Measurements from ENCODE around the gene HDAC11.
"Not testable (repeated sequence)": the region's sequence is repeated elsewhere in the genome, so short reads cannot be mapped to it uniquely, and the experiment has no call there.

HDAC11 gene

DNA sequence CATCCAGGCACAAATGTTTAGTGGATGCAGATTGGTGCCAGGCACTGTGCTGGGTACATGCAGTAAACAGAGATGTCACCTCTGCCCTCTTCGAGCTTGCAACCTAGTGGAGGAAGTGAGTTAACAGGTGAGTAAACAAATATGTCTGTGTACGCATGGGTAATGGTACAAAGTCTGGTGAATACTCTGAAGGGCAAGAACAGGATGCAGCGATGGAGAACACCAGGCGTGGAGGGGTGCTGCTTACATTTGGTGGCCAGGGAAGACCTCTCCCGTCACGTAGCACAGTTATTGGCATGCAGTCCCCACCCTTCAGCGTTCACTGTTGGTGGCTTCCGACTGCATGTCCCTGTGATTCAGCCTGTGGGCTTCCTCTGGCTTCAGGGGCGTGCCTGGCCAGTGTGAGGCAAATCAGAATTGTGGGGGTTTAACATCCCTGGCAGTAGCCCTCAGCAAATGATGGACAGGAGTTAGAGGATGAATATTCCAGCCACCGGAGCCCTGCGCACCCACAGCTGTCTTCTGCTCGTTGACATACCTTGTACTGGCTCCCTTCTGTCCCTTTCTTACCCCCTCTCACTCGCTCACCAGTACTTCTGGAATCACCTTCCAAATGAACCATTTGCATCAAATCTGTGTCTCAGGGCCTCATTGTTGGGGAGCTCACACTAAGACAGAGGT lies 9.1 kb upstream of the HDAC11 start:
- no peak for DNase-seq

DNA sequence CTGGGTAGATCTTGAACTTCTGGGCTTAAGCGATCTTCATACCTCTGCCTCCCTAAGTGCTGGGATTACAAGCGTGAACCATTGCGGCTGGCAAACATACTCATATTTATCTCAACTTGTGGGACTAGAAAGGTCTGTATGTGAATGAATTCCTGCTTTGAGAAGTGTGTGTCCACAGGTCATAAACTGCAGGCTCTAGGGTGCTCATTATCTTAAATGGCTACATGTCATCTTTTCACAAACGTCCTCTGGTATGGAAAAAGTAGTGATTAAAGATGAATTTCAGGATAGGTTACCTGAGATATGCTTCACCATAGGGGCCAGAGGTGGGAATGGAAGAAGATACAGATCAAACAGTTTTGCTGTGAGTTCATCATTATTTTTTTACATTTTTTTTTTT lies 7.8 kb upstream of the HDAC11 start:
- DNase-seq, result no peak

DNA sequence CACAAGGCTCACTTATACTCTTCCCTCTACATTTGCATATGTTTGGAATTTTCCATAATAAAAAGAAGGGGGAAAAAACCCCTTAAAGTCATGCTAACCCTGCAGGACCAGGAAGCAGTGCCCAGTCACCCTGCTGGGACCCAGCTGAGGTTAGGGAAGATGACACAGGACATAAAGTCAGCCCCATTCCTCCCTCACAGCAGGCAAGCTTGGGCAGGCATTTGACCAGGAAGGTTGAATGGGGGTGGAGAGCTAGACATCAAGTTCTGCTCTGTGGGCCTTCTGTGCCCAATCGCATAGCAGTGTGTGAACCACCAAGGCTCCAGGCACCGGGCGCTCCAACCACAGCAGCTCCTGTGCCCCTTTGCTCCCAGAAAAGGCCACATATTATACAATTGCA lies 7.1 kb upstream of the HDAC11 start:
- DNase-seq, result no peak

DNA sequence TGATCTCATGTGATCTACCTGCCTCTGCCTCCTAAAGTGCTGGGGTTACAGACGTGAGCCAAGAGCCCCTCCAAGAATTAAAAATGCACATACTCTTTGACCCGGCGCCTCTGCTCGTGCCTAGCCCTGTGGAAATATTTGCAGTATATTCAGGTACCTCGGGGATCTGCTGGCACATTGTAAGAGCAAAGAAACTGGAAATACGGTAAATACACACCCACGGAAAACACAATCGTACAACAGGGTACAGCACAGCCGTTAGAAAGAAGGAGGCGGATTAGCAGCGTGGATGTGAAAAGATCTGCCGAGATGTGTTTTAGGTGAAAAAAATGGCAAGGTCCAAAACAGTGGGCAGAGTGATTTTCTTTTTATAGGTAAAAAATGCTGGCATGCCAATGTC lies 6.1 kb upstream of the HDAC11 start:
- DNase-seq, result no peak

DNA sequence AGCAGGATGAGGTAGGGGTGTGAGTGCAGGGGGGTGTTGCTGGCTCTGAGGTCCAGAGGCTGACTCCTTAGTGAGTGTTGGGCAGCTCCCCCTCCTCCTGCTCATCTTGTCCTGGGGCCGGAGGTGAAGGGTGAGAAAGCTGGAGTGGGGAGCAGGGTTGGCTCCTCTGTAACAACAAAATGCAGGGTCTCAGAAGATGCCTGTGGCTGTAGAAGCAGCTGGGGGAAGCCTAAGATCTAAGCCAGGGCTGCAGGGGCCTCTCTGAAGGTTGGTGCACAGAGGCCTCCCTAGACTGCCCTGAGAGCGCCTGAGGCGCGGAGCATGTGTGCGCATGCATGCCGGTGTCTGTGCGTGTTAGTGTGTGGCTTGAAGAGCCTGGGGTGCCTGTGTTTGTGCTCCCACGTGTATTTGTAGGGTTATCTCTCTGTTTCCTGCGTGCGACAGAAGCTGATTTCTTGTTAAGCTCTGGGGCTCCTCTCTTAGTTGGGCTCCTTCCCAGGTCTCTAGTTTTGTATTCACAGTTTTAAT lies 5.3 kb upstream of the HDAC11 start:
- no peak for DNase-seq

DNA sequence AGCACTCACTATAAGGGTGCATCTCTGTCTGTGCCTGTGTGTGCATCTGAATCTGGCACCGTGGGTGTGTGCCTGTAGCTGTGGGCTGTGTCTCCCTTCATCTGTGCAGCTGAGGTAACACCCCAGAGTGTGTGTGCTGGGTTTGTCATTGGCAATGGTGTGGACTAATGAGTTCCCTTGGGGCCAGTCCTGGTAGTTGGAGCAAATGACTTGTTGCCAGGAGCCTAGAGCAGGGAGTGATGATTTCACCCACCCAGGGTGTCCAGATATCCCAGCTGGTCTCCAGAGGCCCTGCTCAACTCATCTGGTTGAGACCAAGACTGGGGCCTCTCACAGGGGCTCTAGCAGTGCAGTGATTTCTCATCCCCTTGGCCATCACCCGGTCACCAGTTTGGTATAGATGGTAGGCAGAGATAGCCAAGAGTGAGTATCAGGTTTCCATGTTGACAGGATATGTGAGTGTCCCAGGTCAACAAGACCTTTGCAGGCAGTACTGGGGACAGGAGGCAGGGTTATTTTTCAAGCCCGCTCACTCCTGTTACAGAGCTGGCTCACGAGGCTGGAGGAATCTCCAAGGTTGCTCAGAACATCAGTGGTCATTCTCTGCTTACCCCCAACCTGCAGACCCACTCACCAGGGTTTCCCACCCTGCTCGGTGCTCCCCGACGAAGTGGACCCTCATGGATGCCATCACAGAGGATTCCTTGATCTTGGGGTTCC lies 4.1 kb upstream of the HDAC11 start:
- DNase-seq, result no peak

DNA sequence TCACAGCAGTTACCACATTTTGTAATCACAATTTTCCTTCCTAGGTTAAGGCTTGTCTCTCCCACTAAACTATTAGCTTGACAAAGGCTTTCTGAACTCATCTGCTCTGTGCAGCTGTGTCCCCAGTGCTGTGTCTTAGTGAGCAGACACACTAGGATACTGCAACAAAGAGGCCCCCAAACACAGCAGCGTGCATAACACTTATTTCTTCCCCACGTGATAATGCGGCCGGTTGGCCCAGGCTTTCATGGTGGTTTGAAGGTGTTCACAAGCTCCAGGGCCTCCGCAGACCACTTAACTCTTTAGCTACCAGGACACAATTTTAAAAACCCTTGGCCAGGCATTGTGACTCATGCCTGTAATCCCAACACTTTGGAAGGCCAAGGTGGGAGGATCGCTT lies 2.2 kb upstream of the HDAC11 start:
- DNase-seq, result no peak

DNA sequence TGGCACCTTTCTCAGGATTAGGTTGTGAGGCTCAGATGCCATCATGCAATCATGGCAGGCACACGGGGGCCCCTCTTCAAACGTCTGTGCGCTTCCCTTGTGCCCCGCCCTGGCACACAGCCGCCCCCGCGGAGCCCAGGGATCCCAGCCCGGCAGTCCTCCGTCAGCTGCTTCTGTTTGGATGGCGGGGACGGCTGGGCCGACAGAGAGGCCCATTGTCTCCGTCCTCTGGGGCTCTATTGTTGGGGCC lies 849 bp upstream of the HDAC11 start:
- no peak for DNase-seq

DNA sequence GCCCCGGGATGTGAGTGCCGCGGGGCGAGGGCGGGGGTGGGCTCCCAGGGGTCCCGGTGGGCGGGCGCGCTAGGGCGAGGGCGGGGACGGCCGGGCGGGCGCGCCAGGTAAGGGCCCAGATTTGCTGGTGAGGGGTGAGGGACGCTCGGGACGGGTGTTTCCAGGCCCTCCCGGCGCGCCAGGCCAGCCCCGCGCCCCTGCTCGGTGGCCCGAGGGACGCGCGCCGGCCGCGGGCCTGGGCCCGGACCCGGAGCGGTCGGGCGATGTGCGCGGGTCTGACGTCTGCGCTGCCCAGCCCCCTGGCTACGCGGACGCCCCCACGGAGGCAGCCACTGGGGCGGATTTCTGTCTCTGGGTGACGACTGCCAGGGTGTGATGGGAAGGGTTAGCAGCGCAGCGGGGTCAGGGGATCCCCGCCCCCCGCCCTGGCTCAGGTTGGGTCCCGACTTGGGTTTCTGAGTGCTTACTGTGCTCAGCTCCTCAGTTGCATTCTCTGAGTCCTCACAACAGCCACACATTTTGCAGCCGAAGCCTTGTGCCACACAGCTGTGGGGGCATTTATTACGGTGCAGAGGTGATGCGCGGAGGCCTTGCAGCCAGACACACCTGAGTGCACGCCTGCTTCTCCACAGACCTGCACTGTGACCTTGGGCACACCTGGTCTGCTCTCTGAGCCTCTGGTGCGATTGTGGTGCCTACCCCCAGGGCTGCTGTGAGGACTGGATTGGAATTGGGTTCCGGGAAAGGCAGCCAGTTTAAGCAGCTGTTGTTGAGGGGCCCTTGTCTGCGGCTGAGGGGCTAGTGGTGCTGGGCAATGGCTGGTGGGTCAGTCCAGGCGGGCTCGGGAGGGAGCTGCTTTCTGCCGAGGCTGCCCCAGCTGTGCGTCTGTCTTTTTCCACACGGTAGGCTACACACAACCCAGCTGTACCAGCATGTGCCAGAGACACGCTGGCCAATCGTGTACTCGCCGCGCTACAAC lies 523 bp downstream of the HDAC11 start:
- no peak for DNase-seq

DNA sequence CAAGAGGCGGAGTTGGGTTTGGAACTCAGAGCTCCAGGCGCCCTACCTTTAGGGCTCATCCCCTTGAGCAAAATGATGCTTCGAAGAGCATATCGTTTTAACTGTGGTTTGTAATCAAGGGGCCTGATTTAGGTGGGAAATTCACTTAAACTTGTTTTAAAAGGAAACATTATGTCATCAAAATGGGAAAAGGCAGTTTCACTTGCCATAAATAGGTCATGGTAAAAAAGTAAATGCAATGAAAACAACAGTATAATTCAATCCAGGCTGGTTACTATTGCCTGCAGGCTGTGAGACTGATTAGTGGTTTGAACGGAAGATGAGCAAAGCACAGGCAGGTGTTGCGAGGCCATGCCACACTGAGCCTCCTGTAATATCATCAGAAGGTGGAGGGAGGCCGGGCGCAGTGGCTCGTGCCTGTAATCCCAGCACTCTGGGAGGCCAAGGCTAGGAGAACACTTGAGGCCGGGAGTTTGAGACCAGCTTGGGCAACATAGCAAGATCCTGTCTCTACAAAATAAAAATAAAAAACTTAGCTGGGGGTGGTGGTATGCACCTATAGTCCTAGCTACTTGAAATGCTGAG lies 2.1 kb downstream of the HDAC11 start:
- no peak for DNase-seq

DNA sequence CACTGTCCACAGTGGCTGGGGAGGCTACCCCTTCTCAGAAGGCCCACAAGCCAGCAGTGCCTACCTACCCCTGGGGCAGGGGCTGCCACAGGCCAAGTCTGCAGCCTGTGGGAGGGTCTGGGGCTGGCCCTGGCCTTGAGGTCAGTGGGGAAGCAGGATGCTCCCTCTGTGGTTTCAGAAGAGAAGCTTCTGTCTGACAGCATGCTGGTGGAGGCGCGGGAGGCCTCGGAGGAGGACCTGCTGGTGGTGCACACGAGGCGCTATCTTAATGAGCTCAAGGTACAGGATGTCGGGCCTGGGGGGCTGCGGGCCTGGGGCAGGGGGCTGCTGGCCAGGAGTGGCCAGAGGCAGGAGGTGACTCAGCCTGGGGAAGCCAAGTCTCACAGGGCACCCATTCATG lies 3.2 kb downstream of the HDAC11 start:
- DNase-seq, result no peak

DNA sequence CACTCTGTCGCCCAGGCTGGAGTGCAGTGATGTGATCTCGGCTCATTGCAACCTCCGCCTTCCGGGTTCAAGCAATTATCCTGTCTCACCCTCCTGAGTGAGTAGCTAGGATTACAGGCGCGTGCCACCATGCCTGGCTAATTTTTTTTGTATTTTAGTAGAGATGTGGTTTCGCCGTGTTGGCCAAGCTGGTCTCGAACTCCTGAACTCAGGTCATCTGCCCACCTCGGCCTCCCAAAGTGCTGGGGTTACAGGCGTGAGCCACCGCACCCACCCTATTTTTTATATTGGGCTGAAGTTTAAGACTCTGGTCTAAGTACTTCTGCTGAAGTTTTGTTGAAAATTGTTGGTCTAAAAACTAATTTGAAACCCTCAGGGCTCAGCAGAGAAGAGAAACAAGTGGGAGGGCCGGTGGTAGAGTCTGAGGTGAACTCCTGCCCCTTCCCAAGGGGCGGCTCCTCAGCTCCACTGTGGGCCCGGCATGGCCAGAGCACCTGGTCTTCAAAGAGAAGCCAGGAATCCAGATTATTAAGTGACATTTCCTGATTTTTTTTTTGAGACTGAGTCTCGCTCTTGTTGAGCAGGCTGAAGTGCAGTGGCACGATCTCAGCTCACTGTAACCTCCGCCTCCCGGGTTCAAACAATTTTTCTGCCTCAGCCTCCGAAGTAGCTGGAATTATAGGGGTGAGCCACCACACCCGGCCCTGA lies 4.0 kb downstream of the HDAC11 start:
- no peak for DNase-seq

DNA sequence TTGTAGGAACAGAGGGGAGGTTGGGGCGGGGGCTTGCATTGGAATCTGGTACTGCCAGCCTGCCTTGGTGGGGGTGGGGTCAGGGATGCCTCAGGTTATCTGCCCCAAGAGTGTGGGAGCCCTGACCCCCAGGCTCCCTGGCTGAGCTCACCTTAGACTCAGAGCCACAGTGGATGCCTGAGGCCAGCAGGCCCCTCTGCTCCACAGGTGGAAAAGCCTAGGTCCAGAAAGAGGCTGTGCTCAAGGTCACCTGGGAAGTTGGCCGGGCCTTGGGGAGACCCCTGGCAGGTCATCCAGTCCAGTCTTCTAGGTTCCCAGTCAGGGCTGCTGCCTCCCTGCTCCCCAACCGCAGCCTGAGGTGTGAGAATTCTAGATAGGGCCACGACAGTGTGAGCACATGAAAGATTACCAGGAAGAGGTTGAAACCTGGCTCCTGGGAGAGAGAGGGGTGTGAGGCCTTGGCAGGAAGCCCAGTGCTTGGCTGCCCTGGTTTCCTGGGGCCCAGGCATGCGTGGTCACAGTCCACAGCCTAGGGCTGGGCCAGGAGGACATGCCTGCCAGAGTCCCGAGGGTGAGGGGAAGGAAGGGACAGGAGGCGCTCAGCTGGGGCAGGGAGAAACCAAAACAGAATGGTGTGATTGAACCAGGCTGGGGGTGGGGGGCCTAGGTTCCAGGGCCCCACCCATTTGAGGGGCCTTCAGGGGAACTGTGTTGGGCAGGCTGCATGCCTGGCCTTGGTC lies 4.9 kb downstream of the HDAC11 start:
- peak; percentile 52 for DNase-seq

DNA sequence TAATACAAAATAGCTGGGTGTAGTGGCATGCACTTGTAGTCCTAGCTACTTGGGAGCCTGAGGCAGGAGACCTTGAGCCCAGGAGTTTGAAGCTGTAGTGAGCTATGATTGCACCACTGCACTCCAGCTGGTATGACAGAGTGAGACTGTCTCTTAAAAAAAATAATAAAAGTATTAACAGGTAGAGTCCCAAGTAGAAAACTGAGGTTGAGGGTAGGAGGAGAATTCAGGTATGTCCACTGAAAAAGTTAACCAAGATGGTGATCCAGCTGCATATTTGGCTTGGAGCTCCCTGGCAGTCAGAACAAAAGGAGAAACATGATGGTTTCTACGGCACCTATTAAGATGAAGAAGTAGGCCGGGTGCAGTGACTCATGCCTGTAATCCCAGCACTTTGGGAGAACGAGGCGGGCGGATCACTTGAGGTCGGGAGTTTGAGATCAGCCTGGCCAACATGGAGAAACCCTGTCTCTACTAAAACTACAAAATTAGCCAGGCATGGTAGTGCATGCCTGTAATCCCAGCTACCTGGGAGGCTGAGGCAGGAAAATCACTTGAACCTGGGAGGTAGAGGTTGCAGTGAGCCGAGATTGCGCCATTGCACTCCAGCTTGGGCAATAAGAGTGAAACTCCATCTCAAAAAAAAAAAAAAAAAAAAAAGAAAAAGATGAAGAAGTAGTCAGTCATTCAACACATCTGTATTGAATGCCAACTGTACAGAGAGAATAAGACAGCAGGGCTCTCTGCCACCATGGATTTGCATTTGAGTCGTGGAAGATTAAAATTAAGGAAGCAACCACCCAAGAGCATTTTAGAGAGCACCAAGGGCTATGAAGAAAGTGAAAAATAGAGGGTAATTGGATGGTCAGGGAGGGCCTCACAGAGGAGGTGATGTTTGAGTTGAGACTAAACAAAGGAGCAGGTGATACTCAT lies 5.8 kb downstream of the HDAC11 start:
- DNase-seq, result not testable (repeated sequence)

DNA sequence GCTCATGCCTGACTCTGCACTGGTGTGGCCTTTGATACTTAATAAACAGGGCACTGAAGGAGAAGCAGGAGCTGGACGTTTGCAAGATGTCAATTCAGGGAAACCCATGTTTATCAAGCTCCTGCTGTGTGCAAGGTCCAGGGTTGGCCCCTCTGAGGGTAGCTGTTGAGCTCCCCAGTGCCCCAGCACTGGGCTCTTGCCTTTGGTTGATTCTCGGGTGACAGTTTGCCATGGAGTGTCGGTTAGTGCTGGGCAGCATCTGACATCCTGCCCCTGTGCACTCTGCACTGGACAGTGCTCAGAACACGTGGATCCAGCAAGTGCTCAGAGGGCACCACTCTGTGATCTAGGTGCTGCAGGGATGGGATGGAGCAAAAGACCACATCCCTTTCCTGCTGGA lies 7.3 kb downstream of the HDAC11 start:
- no peak for DNase-seq

DNA sequence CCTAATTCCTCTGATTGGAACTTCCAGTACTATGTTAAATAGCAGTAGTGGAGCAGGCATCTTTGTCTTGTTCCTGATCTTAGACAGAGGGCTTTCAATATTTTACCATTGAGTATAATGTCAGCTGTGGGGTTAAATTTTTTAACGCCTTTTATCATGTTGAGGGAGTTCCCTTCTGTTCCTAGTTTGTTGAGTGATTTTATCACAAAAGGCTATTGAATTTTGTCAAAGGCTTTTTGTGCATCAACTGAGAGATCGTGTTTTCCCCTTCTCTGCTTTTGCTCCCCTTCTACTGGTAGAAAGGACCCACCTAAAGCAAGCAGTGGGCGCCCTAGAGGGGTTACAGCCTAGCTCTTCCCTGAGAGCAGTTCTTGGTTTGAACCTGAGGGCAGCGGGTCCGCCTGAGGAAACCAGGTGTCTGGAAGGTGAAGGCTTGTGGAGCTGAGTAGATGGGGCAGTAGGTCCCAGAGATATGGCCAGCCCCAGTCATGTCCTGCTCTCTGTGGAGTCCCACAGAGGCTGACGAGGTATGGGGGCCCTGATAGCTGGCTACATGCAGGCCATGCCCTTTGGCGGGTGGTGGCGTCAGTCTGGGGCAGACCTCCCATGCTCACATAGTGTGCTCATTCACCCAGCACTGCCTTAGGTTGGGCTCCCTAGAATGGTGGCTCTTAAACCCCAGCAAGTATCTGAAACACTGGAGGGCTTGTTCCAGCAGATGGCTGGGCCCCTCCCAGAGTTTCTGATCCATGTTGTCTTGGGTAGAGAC lies 11.3 kb downstream of the HDAC11 start:
- DNase-seq, result no peak

DNA sequence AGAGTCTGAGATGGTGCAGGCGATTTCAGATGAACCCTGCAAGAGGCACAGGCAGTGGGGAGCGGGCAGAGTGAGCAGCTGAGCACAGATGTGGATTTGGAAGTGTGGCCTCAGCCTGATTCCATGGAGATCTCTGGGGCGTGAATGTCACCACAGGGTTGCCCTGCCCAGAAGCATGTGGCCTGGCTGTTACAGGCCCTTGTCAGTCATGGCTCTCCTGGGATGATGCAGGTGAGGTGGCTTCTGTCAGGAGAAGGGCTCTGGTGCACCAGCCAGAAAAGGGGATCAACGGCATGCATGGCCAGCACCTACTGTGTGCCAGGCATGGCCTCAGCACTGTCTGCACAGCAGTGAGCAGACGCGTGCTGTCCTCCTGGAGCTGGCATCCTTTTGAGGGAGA lies 11.9 kb downstream of the HDAC11 start:
- no peak for DNase-seq

DNA sequence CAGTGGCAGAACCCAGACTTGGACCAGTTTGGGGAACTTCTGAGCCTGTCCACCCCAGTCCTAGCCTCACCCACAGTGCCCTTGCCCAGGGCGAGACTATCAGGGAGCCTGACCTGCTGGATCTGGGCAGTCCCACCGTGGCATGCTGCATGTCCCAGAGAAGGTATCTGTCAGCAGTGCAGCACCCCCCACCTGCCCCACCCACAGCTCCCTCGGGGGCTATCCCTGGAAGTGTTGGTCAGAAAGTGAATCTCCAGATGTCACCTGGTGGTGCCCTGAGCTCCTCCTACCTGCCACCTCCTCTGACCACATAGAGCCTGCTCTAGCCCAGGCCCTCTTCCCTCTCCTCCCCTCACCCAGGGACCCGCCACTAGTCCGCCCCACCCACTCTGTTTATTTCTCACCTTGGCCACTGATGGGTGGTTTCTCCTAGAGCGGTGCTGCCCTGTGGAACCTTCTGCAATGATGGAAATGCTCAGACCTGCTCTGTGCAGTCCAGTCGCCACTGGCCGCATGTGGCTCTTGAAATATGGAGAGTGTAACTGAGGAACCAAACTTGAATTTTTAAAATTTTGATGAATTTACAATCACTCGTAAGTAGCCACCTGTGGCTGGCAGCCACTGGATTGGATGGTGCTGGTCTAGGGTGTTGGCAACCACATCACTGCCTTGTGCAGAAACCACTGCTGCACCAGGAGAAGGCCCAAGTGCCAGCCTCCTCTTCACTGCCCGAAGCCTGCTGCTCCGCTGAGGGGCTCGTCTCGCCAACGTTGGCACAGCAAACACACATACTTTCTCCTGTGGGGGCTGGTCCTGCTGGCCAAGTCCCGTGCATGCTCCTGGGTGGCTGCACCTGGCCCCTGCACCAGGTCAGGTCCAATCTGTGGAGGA lies 13.1 kb downstream of the HDAC11 start:
- DNase-seq, result no peak
